Activated CD4-positive, alpha-beta T cell treated with anti-CD3 and anti-CD28 coated beads, Interleukin-2, amount 10 ng/mL, durations not matched to agents 7 days and 5 days (primary cell): ENCODE measurements around the gene CPSF7. TPM values are rescaled to one million over a fixed set of nuclear protein-coding genes. Genes with fewer than 3 reads are reported as not detected.

Experiments used
- CTCF ChIA-PET: fragments of 350-600 bp; sonication (Branson Sonifier 250); formaldehyde crosslinking; loops from one replicate; lab custom pipeline; 2021; ENCODE audit warnings: antibody characterized with exemption; lab: Charles Lee
- POLR2A ChIA-PET: fragments of 350-600 bp; sonication (Branson Sonifier 250); formaldehyde crosslinking; loops from one replicate; lab custom pipeline; 2021; ENCODE audit warnings: antibody characterized with exemption; lab: Charles Lee
- DNase-seq: peaks from one replicate; pipeline ENCODE4 v3.0.0-alpha.2; 2020
- H3K27ac Mint-ChIP-seq: one replicate; pipeline ENCODE4 v1.8.0; 2021; ENCODE audit warnings: mild to moderate bottlenecking, moderate library complexity, mixed read lengths
- H3K27me3 Mint-ChIP-seq: one replicate; pipeline ENCODE4 v1.8.0; 2021; ENCODE audit warnings: mixed read lengths
- H3K36me3 Mint-ChIP-seq: one replicate; pipeline ENCODE4 v1.8.0; 2021; ENCODE audit warnings: low read depth, mixed read lengths
- H3K4me1 Mint-ChIP-seq: one replicate; pipeline ENCODE4 v1.8.0; 2021; ENCODE audit warnings: mixed read lengths
- H3K4me3 Mint-ChIP-seq: one replicate; pipeline ENCODE4 v1.8.0; 2021; ENCODE audit warnings: mild to moderate bottlenecking, moderate library complexity, mixed read lengths
- H3K9me3 Mint-ChIP-seq: one replicate; pipeline ENCODE4 v1.8.0; 2021; ENCODE audit warnings: mixed read lengths
- total RNA-seq, 2 experiments: library from RNA; stranded (reverse); gene quantifications; one replicate each; pipeline ENCODE4 v1.2.3, GENCODE V29; 2021

Gene CPSF7
- total RNA-seq, 2 experiments from 2014 or later = 106 to 133 TPM

GRCh38 chr11:61377461-61378160 is 52.2 kb downstream of the CPSF7 start:
- Mint-ChIP-seq H3K27ac (no peak overlapping the region), H3K4me3 (no peak overlapping the region), H3K27me3 (no peaks in the 10 kb centered on the region), H3K4me1 (no peaks in the 10 kb centered on the region), H3K9me3 (peaks cover 2% of the 10 kb centered on the region), H3K36me3 (peaks cover 23% of the 10 kb centered on the region)
- POLR2A ChIA-PET = no interaction called here
- DNase-seq = no peak
- CTCF ChIA-PET = no interaction called here

GRCh38 chr11:61375761-61376108 is 54.0 kb downstream of the CPSF7 start:
- DNase-seq = no peak
- Mint-ChIP-seq H3K27me3 (no peaks in the 10 kb centered on the region), H3K9me3 (peaks cover 6% of the 10 kb centered on the region), H3K4me3 (no peak overlapping the region), H3K4me1 (no peaks in the 10 kb centered on the region), H3K36me3 (peaks cover 32% of the 10 kb centered on the region), H3K27ac (no peak overlapping the region)
- CTCF ChIA-PET = interaction anchor here (0.9 to 1.2 kb wide), 3 partner anchors 9 to 12 kb away, joined by 3 to 5 read pairs (median 3); no protein-coding TSS in a partner anchor
- POLR2A ChIA-PET = no interaction called here

GRCh38 chr11:61372659-61373420 is 56.9 kb downstream of the CPSF7 start:
- POLR2A ChIA-PET = no interaction called here
- H3K27me3 Mint-ChIP-seq = no peaks in the 10 kb centered on the region
- no peak for DNase-seq
- peaks cover 6% of the 10 kb centered on the region for H3K9me3 Mint-ChIP-seq
- no peak overlapping the region for H3K27ac Mint-ChIP-seq
- CTCF ChIA-PET = interaction anchor here (1.0 kb wide), 1 partner anchor 10 kb away, joined by 3 read pairs; the partner anchor contains the start of gene TMEM138
- H3K4me1 Mint-ChIP-seq = peaks cover 12% of the 10 kb centered on the region
- peaks cover 56% of the 10 kb centered on the region for H3K36me3 Mint-ChIP-seq
- no peak overlapping the region for H3K4me3 Mint-ChIP-seq

- ChIA-PET CTCF (interaction anchor here (1.8 to 5.1 kb wide), 2 partner anchors 15 to 34 kb away, joined by 11 to 23 read pairs; no protein-coding TSS in a partner anchor), POLR2A (no interaction called here)
- Mint-ChIP-seq H3K27me3 (no peaks in the 10 kb centered on the region), H3K27ac (no peak overlapping the region), H3K4me3 (no peak overlapping the region), H3K4me1 (peaks cover 12% of the 10 kb centered on the region), H3K9me3 (peaks cover 6% of the 10 kb centered on the region), H3K36me3 (peaks cover 63% of the 10 kb centered on the region)
- no peak for DNase-seq
Observed at GRCh38 chr11:61370349-61371005, 59.3 kb downstream of the CPSF7 start.

GRCh38 chr11:61369372-61370348 is 60.1 kb downstream of the CPSF7 start:
- Mint-ChIP-seq H3K36me3 (peaks cover 57% of the 10 kb centered on the region), H3K27me3 (no peaks in the 10 kb centered on the region), H3K27ac (peak overlapping the region; percentile 5), H3K9me3 (peaks cover 6% of the 10 kb centered on the region), H3K4me3 (no peak overlapping the region), H3K4me1 (peaks cover 12% of the 10 kb centered on the region)
- DNase-seq = no peak
- ChIA-PET POLR2A (no interaction called here), CTCF (interaction anchor here (0.5 to 5.1 kb wide), 7 partner anchors 16 to 92 kb away, joined by 3 to 23 read pairs (median 5); no protein-coding TSS in a partner anchor)

- DNase-seq = no peak
- no peak overlapping the region for H3K4me3 Mint-ChIP-seq
- H3K27me3 Mint-ChIP-seq = no peaks in the 10 kb centered on the region
- no peak overlapping the region for H3K27ac Mint-ChIP-seq
- POLR2A ChIA-PET = no interaction called here
- peaks cover 6% of the 10 kb centered on the region for H3K9me3 Mint-ChIP-seq
- peaks cover 60% of the 10 kb centered on the region for H3K36me3 Mint-ChIP-seq
- CTCF ChIA-PET = interaction anchor here (0.5 to 5.1 kb wide), 6 partner anchors 17 to 91 kb away, joined by 3 to 23 read pairs (median 3); no protein-coding TSS in a partner anchor
- H3K4me1 Mint-ChIP-seq = peaks cover 16% of the 10 kb centered on the region
Observed at GRCh38 chr11:61368646-61369045, 61.1 kb downstream of the CPSF7 start.

- Mint-ChIP-seq H3K36me3 (peaks cover 58% of the 10 kb centered on the region), H3K4me1 (peaks cover 29% of the 10 kb centered on the region)
- POLR2A ChIA-PET = no interaction called here
Observed at GRCh38 chr11:61367406-61367805, 62.4 kb downstream of the CPSF7 start.

GRCh38 chr11:61364012-61364675 is 65.6 kb downstream of the CPSF7 start:
- peak overlapping the region; percentile 99 for H3K27ac Mint-ChIP-seq

More at GRCh38 chr11:61367406-61367805, 62.4 kb downstream of the CPSF7 start:
- H3K27ac Mint-ChIP-seq = no peak overlapping the region
- CTCF ChIA-PET = interaction anchor here (0.7 to 5.1 kb wide), 6 partner anchors 15 to 31 kb away, joined by 3 to 23 read pairs (median 4); no protein-coding TSS in a partner anchor
- H3K4me3 Mint-ChIP-seq = no peak overlapping the region
- DNase-seq = no peak
- no peaks in the 10 kb centered on the region for H3K27me3 Mint-ChIP-seq
- peaks cover 3% of the 10 kb centered on the region for H3K9me3 Mint-ChIP-seq

GRCh38 chr11:61362542-61362875 is 67.3 kb downstream of the CPSF7 start:
- peaks cover 28% of the 10 kb centered on the region for H3K36me3 Mint-ChIP-seq
- POLR2A ChIA-PET = interaction anchor here (0.6 to 1.2 kb wide), 3 partner anchors 8 to 29 kb away, joined by 3 to 5 read pairs (median 3); partner anchors contain the start of genes DDB1 and TKFC
- H3K4me1 Mint-ChIP-seq = peaks cover 40% of the 10 kb centered on the region
- peak; percentile 56 for DNase-seq
- no peaks in the 10 kb centered on the region for H3K27me3 Mint-ChIP-seq
- CTCF ChIA-PET = interaction anchor here (0.6 to 4.9 kb wide), 9 partner anchors 10 to 528 kb away, joined by 3 to 53 read pairs (median 4); no protein-coding TSS in a partner anchor
- H3K27ac Mint-ChIP-seq = peak overlapping the region; percentile 99
- H3K9me3 Mint-ChIP-seq = no peaks in the 10 kb centered on the region
- H3K4me3 Mint-ChIP-seq = peak overlapping the region; percentile 100

More at GRCh38 chr11:61364012-61364675, 65.6 kb downstream of the CPSF7 start:
- no peak for DNase-seq
- H3K4me1 Mint-ChIP-seq = peaks cover 40% of the 10 kb centered on the region
- no peaks in the 10 kb centered on the region for H3K9me3 Mint-ChIP-seq
- CTCF ChIA-PET = interaction anchor here (1.0 to 4.9 kb wide), 5 partner anchors 11 to 29 kb away, joined by 3 to 53 read pairs (median 4); no protein-coding TSS in a partner anchor
- H3K4me3 Mint-ChIP-seq = peak overlapping the region; percentile 100
- POLR2A ChIA-PET = no interaction called here
- no peaks in the 10 kb centered on the region for H3K27me3 Mint-ChIP-seq
- peaks cover 37% of the 10 kb centered on the region for H3K36me3 Mint-ChIP-seq

GRCh38 chr11:61361741-61362541 is 67.8 kb downstream of the CPSF7 start, which contains the start of the genes CYB561A3 and TMEM138:
CYB561A3 (minus strand) TSS chr11:61361882; CDS start chr11:61356713, 5,169 bp downstream.
TMEM138 (plus strand) TSS chr11:61362374; CDS start chr11:61364391, 2,017 bp downstream.
- no peaks in the 10 kb centered on the region for H3K27me3 Mint-ChIP-seq
- peaks cover 45% of the 10 kb centered on the region for H3K4me1 Mint-ChIP-seq
- H3K27ac Mint-ChIP-seq = peak within 1 kb of the TSS; percentile 99
- no peaks in the 10 kb centered on the region for H3K9me3 Mint-ChIP-seq
- ChIA-PET CTCF (interaction anchor here (0.5 to 4.9 kb wide), 16 partner anchors 11 to 1443 kb away, joined by 3 to 53 read pairs (median 4); partner anchors contain the start of gene TMEM216), POLR2A (interaction anchor here (0.6 to 1.2 kb wide), 5 partner anchors 7 to 72 kb away, joined by 3 to 5 read pairs (median 3); partner anchors contain the start of genes DDB1 and TKFC)
- peak within 1 kb of the TSS; percentile 100 for H3K4me3 Mint-ChIP-seq
- DNase-seq = peak; percentile 93
- H3K36me3 Mint-ChIP-seq = peaks cover 25% of the 10 kb centered on the region
